OCI-LY7 (cell line): Measurements from ENCODE around the gene HCK. TPM values are rescaled to one million over a fixed set of nuclear protein-coding genes. Genes with fewer than 3 reads are reported as not detected.

Source experiments
- BruUV-seq: library from RNA; stranded (reverse); fragments of 400-500 nt; replicated peaks from 2 replicates; lab custom pipeline; 2021; lab: Mats Ljungman, UMichigan
- CTCF ChIA-PET: fragments of 300-600 bp; sonication (Branson Sonifier 250); formaldehyde crosslinking; loops from one replicate; lab custom pipeline; 2022; ENCODE audit warnings: antibody characterized with exemption; ENCODE audit not compliant: unreplicated experiment; lab: Charles Lee
- POLR2A ChIA-PET: fragments of 300-600 bp; sonication (Branson Sonifier 250); formaldehyde crosslinking; loops from one replicate; lab custom pipeline; 2022; ENCODE audit warnings: antibody characterized with exemption; lab: Charles Lee
- DNase-seq: peaks from one replicate; pipeline ENCODE4 v3.0.0-alpha.2; 2015; ENCODE audit warnings: low spot score
- H2AFZ ChIP-seq: fragments of 200-600 bp; sonication (generic), shearing (Covaris generic); 2 replicates; pipeline ENCODE4 v1.6.1; 2014; ENCODE audit warnings: mild to moderate bottlenecking, antibody characterized with exemption, low read length, moderate library complexity
- H3K27ac ChIP-seq: fragments of 200-600 bp; sonication (generic); 2 replicates; pipeline ENCODE4 v1.5.1; 2014; ENCODE audit warnings: mixed run types, low read depth, mild to moderate bottlenecking, moderate library complexity, low read length, inconsistent platforms; ENCODE audit not compliant: poor library complexity, severe bottlenecking
- H3K36me3 ChIP-seq: fragments of 200-600 bp; sonication (generic); 2 replicates; pipeline ENCODE4 v1.6.1; 2014; ENCODE audit warnings: mild to moderate bottlenecking, antibody characterized with exemption, low read length, moderate library complexity, mixed read lengths; ENCODE audit not compliant: insufficient read depth
- H3K4me1 ChIP-seq: fragments of 200-600 bp; sonication (generic); 2 replicates; pipeline ENCODE4 v1.5.1; 2014; ENCODE audit warnings: mild to moderate bottlenecking, low read length; ENCODE audit not compliant: insufficient read depth, poor library complexity, severe bottlenecking
- H3K4me2 ChIP-seq: fragments of 200-600 bp; sonication (generic); 2 replicates; pipeline ENCODE4 v1.6.1; 2014; ENCODE audit warnings: mild to moderate bottlenecking, low read length
- H3K4me3 ChIP-seq: fragments of 200-600 bp; sonication (generic); 2 replicates; pipeline ENCODE4 v1.5.1; 2014; ENCODE audit warnings: mild to moderate bottlenecking, low read depth, low read length; ENCODE audit not compliant: poor library complexity, severe bottlenecking
- H3K79me2 ChIP-seq: fragments of 200-600 bp; sonication (generic); 2 replicates; pipeline ENCODE4 v1.6.1; 2016; ENCODE audit warnings: low read depth, mild to moderate bottlenecking, low read length, moderate library complexity, mixed read lengths; ENCODE audit not compliant: insufficient read depth
- H3K9me2 ChIP-seq: fragments of 200-600 bp; sonication (generic); 2 replicates; pipeline ENCODE4 v1.6.1; 2016; ENCODE audit warnings: mild to moderate bottlenecking, low read length, mixed read lengths; ENCODE audit not compliant: insufficient read depth
- H3K9me3 ChIP-seq: fragments of 200-600 bp; sonication (generic); 2 replicates; pipeline ENCODE4 v1.6.1; 2014; ENCODE audit warnings: mild to moderate bottlenecking, mixed run types, low read length, mixed read lengths
- H4K20me1 ChIP-seq: fragments of 200-600 bp; sonication (generic); 2 replicates; pipeline ENCODE4 v1.6.1; 2014; ENCODE audit warnings: mild to moderate bottlenecking, antibody characterized with exemption, low read length, moderate library complexity, mixed read lengths; ENCODE audit not compliant: insufficient read depth
- EZH2phosphoT487 ChIP-seq: fragments of 200-600 bp; sonication (generic); IDR thresholded peaks from 2 replicates; pipeline ENCODE4 v1.6.1; 2018; ENCODE audit warnings: low read depth, borderline replicate concordance, mild to moderate bottlenecking, mixed run types, antibody characterized with exemption, low read length, moderate library complexity, mixed read lengths
- intact Hi-C: fragments of 100-400 bp; cut with micrococcal nuclease; formaldehyde crosslinking; loops from one replicate; pipeline ENCODE4 v1.10.0; 2022; ENCODE audit not compliant: unreplicated experiment
- total RNA-seq, 2 experiments: library from RNA; depleted of rRNA in 1 of 2; stranded (reverse); fragments of >200 nt in 1 of 2; shearing (Covaris generic) in 1 of 2; gene quantifications; 2 replicates each; pipeline ENCODE4 v1.2.3, GENCODE V29; 2014 to 2022
- TF ChIP-seq, protein P1 (sequence below): fragments of 200-600 bp; sonication (generic); conservative IDR thresholded peaks from 2 replicates; pipeline ENCODE4 v1.5.1; 2014; ENCODE audit warnings: mild to moderate bottlenecking, antibody characterized with exemption, low read length, moderate library complexity, mixed read lengths

Gene HCK
- total RNA-seq, 2 experiments from 2014 or later, result 0.19 to 3.2 TPM

DNA sequence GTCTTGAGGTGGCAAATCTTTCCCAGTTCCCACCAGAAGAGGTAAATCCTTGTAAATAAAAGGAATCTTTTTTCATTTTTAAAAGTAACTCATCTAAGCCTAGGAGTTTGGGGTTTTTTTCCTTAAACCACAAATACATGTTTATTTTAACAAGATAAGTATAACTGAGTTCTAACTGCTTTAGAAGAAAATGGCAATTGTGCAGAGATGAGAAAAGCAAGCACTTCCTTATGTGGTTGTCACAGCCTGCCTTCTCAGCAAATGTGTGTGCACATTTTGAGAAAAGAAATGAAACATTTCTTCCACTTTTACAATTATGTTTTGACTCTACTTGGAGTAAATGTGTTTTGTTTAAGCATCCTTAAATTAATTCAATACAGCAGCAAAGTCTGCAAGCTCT lies 17.7 kb downstream of the HCK start:
- TF ChIP-seq, protein P1, sequence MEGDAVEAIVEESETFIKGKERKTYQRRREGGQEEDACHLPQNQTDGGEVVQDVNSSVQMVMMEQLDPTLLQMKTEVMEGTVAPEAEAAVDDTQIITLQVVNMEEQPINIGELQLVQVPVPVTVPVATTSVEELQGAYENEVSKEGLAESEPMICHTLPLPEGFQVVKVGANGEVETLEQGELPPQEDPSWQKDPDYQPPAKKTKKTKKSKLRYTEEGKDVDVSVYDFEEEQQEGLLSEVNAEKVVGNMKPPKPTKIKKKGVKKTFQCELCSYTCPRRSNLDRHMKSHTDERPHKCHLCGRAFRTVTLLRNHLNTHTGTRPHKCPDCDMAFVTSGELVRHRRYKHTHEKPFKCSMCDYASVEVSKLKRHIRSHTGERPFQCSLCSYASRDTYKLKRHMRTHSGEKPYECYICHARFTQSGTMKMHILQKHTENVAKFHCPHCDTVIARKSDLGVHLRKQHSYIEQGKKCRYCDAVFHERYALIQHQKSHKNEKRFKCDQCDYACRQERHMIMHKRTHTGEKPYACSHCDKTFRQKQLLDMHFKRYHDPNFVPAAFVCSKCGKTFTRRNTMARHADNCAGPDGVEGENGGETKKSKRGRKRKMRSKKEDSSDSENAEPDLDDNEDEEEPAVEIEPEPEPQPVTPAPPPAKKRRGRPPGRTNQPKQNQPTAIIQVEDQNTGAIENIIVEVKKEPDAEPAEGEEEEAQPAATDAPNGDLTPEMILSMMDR, result no peak
- TF ChIP-seq EZH2phosphoT487, result no peak
- Histone ChIP-seq H3K27ac (no peak overlapping the region), H2AFZ (no peak overlapping the region), H3K9me3 (no peaks in the 10 kb centered on the region), H3K4me1 (peaks cover 14% of the 10 kb centered on the region), H3K4me2 (no peak overlapping the region), H3K4me3 (no peak overlapping the region), H4K20me1 (no peaks in the 10 kb centered on the region), H3K36me3 (no peaks in the 10 kb centered on the region), H3K9me2 (no peaks in the 10 kb centered on the region), H3K79me2 (no peaks in the 10 kb centered on the region)
- intact Hi-C loops, result no loop called here
- POLR2A ChIA-PET, result no interaction called here
- CTCF ChIA-PET, result no interaction called here
- DNase-seq, result no peak
- BruUV-seq, result no TSS peak

GRCh38 chr20:32070282-32070681 lies 18.2 kb downstream of the HCK start:
- Histone ChIP-seq H4K20me1 (no peaks in the 10 kb centered on the region), H3K4me1 (peaks cover 14% of the 10 kb centered on the region), H3K4me2 (no peak overlapping the region), H3K4me3 (no peak overlapping the region), H2AFZ (0 out of 2 replicates have a peak overlapping the region, but pooled peaks have one; percentile 2), H3K27ac (no peak overlapping the region), H3K36me3 (no peaks in the 10 kb centered on the region), H3K79me2 (no peaks in the 10 kb centered on the region), H3K9me3 (no peaks in the 10 kb centered on the region), H3K9me2 (no peaks in the 10 kb centered on the region)
- no peak for DNase-seq
- CTCF ChIA-PET, result no interaction called here
- TF ChIP-seq, protein P1, result no peak
- no peak for TF ChIP-seq EZH2phosphoT487
- POLR2A ChIA-PET, result no interaction called here
- no TSS peak for BruUV-seq
- intact Hi-C loops, result no loop called here

DNA sequence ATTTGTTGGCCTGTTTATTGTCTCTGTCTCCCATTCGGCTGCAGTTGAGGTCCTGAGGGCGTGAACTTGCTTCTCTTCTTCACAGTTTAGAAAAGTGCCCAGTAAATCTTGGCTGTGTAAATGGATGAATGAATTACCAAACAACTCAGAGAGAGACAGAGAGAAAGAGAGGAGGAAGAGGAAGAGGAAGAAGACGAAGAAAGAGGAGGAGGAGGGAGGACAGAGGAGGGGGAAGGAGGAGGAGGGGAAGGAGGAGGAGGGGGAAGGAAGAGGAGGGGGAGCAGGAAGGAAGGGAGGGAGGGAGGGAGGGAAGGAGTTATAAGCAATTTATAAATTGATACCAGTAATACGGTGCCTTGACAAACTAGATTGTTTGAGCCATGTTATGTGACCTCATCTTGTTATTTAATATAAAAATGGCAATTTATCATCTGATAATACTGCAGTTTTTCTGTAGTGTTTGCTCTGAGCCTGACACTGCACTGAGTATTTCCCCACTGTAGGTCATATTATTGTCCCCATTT lies 18.7 kb downstream of the HCK start:
- Histone ChIP-seq H3K4me2 (no peak overlapping the region), H3K4me3 (no peak overlapping the region), H3K4me1 (peaks cover 14% of the 10 kb centered on the region), H3K9me3 (no peaks in the 10 kb centered on the region), H3K36me3 (no peaks in the 10 kb centered on the region), H3K27ac (no peak overlapping the region), H2AFZ (0 out of 2 replicates have a peak overlapping the region, but pooled peaks have one; percentile 2), H4K20me1 (no peaks in the 10 kb centered on the region), H3K9me2 (no peaks in the 10 kb centered on the region), H3K79me2 (no peaks in the 10 kb centered on the region)
- no peak for DNase-seq
- ChIA-PET POLR2A (no interaction called here), CTCF (interaction anchor here (0.9 kb wide), 1 partner anchor 33 kb away, joined by 3 read pairs; no protein-coding TSS in a partner anchor)
- BruUV-seq, result no TSS peak
- intact Hi-C loops, result no loop called here
- TF ChIP-seq EZH2phosphoT487, result no peak
- TF ChIP-seq, protein P1, result no peak
